ENCODE data around the gene MSH5.
A peak's percentile ranks its signal among the peaks of the same experiment; 100 is the strongest.

Gene MSH5

DNA sequence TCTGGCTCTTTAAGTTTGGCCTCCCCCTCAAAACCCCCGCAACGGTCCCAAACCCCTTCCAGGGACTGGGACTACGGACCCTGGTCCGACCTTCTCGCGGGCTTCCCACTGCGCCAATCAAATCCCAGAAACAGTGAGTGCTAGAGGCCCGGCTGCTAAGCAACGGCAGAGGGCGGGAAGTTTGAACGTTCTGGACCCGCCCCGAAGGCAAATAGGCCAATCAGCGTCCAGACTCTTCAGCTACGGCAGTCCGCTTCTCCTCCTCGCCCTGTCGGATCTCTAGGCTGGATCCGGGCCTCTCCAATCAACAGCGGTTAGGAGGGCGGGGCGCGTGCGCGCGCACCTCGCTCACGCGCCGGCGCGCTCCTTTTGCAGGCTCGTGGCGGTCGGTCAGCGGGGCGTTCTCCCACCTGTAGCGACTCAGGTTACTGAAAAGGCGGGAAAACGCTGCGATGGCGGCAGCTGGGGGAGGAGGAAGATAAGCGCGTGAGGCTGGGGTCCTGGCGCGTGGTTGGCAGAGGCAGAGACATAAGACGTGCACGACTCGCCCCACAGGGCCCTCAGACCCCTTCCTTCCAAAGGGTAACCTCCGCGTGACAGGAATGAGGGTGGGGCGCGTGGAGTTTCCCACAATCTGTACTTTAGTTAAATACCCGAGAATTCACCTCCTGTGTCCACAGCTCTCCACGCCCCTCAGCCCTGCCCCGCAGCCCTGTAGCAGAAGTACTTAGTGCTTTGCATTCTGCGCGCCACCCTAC is at the start of gene MSH5:
Gene MSH5 (plus strand): TSS at position 367 of the 758 bp plus-strand sequence. CDS start 462 bp downstream, outside the sequence.
- Histone ChIP-seq H3K36me3 (ENCODE audit: insufficient read depth, low read length) (peaks cover 33% of the 10 kb centered on the region), H3K4me3 (ENCODE audit: low read depth, low read length, poor library complexity, severe bottlenecking) (peak within 1 kb of the TSS; percentile 68), H3K4me1 (ENCODE audit: insufficient read depth, low read length, severe bottlenecking) (peaks cover 47% of the 10 kb centered on the region), H3K27ac (ENCODE audit: low read depth, low read length, poor library complexity, severe bottlenecking) (peak within 1 kb of the TSS; percentile 94), H2AFZ (ENCODE audit: low read length) (no peak within 1 kb of the TSS), H3F3A (ENCODE audit: insufficient read depth, low read length) (0 out of 2 replicates have a peak, but pooled peaks cover 3% of the 10 kb centered on the region), H4K20me1 (ENCODE audit: insufficient read depth, low read length) (no peaks in the 10 kb centered on the region), H3K4me2 (ENCODE audit: low read length) (peak within 1 kb of the TSS; percentile 89), H3K9ac (ENCODE audit: low read length) (peak within 1 kb of the TSS; percentile 87), H3K9me2 (ENCODE audit: low read depth, low read length) (no peaks in the 10 kb centered on the region), H3K79me2 (ENCODE audit: insufficient read depth, low read length) (peaks cover 10% of the 10 kb centered on the region; the same call in 1 of the 2 replicates), H3K9me3 (ENCODE audit: low read length) (no peaks in the 10 kb centered on the region), H3K27me3 (ENCODE audit: insufficient read depth, low read length) (no peaks in the 10 kb centered on the region)
- no peak for TF ChIP-seq EZH2 (IDR thresholded peaks at IDR 0.05; ENCODE audit: borderline replicate concordance, low read length)
- TF ChIP-seq, protein P1, sequence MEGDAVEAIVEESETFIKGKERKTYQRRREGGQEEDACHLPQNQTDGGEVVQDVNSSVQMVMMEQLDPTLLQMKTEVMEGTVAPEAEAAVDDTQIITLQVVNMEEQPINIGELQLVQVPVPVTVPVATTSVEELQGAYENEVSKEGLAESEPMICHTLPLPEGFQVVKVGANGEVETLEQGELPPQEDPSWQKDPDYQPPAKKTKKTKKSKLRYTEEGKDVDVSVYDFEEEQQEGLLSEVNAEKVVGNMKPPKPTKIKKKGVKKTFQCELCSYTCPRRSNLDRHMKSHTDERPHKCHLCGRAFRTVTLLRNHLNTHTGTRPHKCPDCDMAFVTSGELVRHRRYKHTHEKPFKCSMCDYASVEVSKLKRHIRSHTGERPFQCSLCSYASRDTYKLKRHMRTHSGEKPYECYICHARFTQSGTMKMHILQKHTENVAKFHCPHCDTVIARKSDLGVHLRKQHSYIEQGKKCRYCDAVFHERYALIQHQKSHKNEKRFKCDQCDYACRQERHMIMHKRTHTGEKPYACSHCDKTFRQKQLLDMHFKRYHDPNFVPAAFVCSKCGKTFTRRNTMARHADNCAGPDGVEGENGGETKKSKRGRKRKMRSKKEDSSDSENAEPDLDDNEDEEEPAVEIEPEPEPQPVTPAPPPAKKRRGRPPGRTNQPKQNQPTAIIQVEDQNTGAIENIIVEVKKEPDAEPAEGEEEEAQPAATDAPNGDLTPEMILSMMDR (IDR thresholded peaks at IDR 0.05; ENCODE audit: low read length) = no peak

DNA sequence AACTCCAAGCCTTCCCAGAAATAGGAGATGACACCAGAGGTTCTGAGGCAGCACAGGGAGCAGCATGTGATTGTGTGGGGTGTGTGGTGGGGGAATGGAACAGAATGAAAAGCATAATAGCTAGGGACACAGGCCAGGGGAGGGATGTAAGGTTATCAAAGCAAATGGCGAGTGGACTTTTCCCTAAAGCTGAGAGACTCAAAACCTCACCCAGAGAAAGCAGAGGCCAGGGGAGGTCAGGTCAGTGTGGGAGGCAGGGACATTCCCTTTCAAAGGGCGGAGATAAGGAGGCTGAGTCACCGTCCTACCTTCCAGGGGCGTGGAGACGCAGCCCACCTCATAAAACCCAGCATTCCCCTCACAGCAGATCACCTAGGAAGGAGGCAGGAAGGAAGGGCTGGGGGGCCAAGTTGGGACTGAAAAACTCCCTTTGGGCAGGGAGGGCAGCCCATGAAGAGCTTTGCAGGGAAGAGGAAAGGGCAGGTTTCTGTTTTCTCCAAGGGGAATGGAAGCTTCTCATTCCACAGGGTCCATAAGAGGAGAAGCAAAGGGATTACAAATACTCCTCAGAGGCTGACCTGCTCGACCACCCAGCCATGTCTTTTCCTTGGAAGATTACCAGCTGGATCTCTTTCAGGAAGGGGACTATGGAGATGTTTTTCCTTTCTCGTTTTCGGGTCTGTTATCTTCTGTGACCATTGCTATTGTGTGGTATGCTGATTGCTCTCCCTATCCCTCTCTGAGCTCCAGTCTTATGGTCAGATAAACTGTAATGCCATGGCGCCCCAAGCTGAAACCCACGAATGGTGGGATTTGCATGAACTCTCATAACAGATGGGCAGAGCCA is 49.4 kb upstream of the MSH5 start:
- H3K9me3 ChIP-seq (ENCODE audit: low read length) = no peaks in the 10 kb centered on the region
- H3K4me1 ChIP-seq (ENCODE audit: insufficient read depth, low read length, severe bottlenecking) = peaks cover 8% of the 10 kb centered on the region
- no peak overlapping the region for H3K27ac ChIP-seq (ENCODE audit: low read depth, low read length, poor library complexity, severe bottlenecking)
- no peak overlapping the region for H3K9ac ChIP-seq (ENCODE audit: low read length)
- no peaks in the 10 kb centered on the region for H3K27me3 ChIP-seq (ENCODE audit: insufficient read depth, low read length)
- TF ChIP-seq EZH2 (IDR thresholded peaks at IDR 0.05; ENCODE audit: borderline replicate concordance, low read length) = no peak
- TF ChIP-seq, protein P1 (IDR thresholded peaks at IDR 0.05; ENCODE audit: low read length) = no peak
- peaks cover 78% of the 10 kb centered on the region for H3K36me3 ChIP-seq (ENCODE audit: insufficient read depth, low read length)
- no peak overlapping the region for H3K4me3 ChIP-seq (ENCODE audit: low read depth, low read length, poor library complexity, severe bottlenecking)
- H3F3A ChIP-seq (ENCODE audit: insufficient read depth, low read length) = no peaks in the 10 kb centered on the region
- no peaks in the 10 kb centered on the region for H3K79me2 ChIP-seq (ENCODE audit: insufficient read depth, low read length)
- no peaks in the 10 kb centered on the region for H4K20me1 ChIP-seq (ENCODE audit: insufficient read depth, low read length)
- H3K9me2 ChIP-seq (ENCODE audit: low read depth, low read length) = no peaks in the 10 kb centered on the region
- H3K4me2 ChIP-seq (ENCODE audit: low read length) = no peak overlapping the region
- no peak overlapping the region for H2AFZ ChIP-seq (ENCODE audit: low read length)

DNA sequence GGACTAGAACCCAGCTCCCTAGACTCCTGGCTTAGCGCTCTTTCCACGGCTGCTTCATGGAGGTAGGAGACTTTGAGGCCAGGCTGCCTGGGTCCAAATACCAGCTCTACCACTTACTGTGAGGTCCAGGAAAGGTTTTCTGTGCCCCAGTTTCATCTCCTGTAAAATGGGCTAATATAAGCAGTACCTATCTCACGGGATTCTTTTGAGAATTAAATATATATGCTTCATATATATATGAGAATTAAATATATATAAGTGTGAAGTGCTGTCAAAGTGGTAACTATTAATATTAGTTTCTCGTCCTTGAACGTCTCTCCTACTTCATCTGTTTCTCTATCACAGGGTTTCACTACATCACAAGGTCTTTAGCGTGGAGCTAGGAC is 48.7 kb upstream of the MSH5 start:
- Histone ChIP-seq H3K36me3 (ENCODE audit: insufficient read depth, low read length) (peaks cover 73% of the 10 kb centered on the region), H4K20me1 (ENCODE audit: insufficient read depth, low read length) (no peaks in the 10 kb centered on the region), H3K27me3 (ENCODE audit: insufficient read depth, low read length) (no peaks in the 10 kb centered on the region), H3K4me1 (ENCODE audit: insufficient read depth, low read length, severe bottlenecking) (peaks cover 8% of the 10 kb centered on the region), H3F3A (ENCODE audit: insufficient read depth, low read length) (no peaks in the 10 kb centered on the region), H3K27ac (ENCODE audit: low read depth, low read length, poor library complexity, severe bottlenecking) (no peak overlapping the region), H3K9me3 (ENCODE audit: low read length) (no peaks in the 10 kb centered on the region), H3K79me2 (ENCODE audit: insufficient read depth, low read length) (no peaks in the 10 kb centered on the region), H3K4me2 (ENCODE audit: low read length) (no peak overlapping the region), H3K9ac (ENCODE audit: low read length) (no peak overlapping the region), H2AFZ (ENCODE audit: low read length) (no peak overlapping the region), H3K4me3 (ENCODE audit: low read depth, low read length, poor library complexity, severe bottlenecking) (no peak overlapping the region), H3K9me2 (ENCODE audit: low read depth, low read length) (no peaks in the 10 kb centered on the region)
- TF ChIP-seq, protein P1 (IDR thresholded peaks at IDR 0.05; ENCODE audit: low read length) = no peak
- TF ChIP-seq EZH2 (IDR thresholded peaks at IDR 0.05; ENCODE audit: borderline replicate concordance, low read length) = no peak

Measured in OCI-LY1 (cell line).